CD4-positive, alpha-beta T cell treated with Interleukin-15 for 4 hours (primary cell): ENCODE data around the gene KCNK1.
"Not testable (repeated sequence)": the region's sequence is repeated elsewhere in the genome, so short reads cannot be mapped to it uniquely, and the experiment has no call there.

Experiments
- DNase-seq: peaks from one replicate; pipeline ENCODE4 v3.0.0-alpha.2; 2020; ENCODE audit warnings: low spot score

Gene KCNK1

DNA sequence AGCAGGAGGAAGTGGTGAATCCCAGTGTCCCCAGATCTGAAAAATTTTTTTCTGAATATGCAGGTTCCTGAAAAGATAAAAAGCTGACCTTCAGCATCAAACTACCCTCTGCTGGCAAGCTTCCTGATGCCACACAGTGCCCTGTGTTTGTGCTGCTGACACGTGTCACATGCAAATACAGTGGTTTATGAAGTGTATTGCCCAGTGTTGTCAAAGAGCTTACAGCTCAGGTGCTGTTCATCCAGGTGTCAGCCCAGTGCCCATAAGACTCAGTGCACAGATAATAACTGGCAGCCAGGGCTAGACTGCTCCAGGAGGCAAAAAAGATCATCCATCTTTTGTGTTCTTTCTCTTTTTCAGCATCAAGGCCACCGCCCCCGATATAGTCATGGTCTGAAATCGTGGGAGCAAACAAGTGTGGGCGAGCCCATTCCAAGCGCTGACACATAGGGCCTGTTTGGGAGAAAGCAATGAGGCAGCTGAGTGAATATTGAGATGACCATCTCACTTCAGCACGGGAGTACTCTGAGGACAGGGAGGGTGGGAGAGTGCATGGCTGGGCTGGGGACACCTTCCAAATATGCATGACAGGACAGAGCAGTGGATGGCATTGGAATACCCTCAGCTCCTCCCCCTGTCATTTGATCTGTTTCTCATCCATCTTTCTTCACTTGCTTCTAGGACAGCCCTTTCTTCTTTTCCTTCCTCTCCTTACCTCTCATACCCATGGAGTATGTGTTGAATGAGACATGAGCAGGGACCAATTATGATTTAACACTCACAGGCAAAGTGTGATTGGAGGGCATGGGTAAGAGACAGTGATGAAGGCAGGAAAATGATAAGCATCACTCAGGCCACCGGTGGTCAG lies 6.4 kb upstream of the KCNK1 start:
- no peak for DNase-seq

GRCh38 chr1:233608988-233609387 lies 4.9 kb upstream of the KCNK1 start:
- DNase-seq, result no peak

DNA sequence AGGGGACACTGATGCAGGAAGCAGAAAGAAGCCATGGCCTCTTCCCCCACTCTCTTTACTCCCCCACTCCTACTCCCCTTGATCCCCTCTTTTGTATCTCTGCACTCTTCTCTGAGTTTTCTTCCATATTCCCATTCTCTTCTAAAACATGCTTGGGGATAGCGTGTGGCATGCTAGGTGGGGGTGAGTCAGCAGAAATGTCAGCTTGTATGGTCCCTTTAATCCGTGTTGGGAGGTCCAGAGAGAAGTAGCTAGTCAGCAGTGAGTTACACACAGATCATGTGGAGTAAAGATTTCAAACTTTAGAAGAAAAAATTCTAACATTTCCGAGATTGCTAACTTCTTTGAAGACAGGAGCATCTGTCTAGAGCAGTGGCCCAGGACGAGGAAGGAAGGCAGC lies 4.0 kb upstream of the KCNK1 start:
- DNase-seq, result no peak

GRCh38 chr1:233610628-233611027 lies 3.3 kb upstream of the KCNK1 start:
- DNase-seq, result no peak

DNA sequence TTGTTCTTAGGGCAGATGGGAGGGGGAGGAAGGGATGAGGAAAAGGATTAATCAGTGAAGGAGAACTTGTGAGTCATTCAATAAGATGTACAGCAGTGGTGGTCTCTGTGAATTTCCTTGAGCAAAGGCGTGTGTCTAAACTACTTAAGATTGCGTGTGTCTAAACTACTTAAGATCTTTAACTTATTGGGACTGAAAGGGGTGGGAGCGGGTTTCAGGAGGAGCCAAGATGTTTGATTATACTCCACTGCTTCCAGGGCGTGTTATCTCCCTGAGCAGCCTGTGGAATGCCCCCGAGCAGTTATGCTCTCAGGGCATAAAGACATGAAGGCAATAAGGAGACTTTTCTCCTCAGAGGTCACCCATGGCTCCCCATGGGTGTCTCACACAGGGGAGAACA lies 2.5 kb upstream of the KCNK1 start:
- DNase-seq, result not testable (repeated sequence)

GRCh38 chr1:233614173-233614742 lies 352 bp downstream of the KCNK1 start:
- DNase-seq, result no peak

DNA sequence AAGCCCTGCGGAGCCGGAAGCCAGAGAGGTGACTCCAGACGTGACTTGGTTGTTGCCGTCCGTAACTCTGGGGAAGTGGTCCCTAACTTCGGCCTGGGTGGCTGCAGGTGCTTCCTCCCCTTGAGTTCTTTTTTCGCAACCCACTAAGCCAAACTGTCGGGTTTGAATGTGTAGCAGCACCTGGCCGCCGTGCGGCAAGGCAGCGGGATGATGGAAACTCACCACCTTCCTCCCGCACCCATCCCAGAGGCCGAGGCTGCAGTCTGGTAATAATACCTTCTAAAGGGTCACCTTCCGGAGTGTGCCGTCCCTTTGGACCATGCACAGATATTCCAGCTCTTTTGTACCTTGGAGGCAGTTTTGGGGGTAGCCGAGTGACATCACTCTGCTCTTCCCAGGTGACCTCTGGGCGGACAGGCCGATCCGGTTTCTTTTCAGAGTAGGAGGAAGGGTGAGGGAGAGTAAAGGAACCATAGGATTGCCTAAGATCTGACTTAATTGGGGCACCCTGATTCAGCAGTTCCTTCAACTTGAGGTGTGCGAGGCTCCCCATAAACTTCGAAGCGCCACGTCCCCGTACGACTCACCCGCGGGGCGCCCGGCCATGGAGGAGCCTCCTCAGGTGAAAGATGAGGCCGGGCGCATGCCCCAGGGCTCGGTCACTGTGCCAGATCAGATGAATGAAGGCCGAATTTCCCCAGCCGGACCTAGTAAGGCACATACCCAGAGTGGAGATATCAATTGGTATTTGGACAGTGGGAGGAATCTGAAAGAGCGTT lies 1.0 kb downstream of the KCNK1 start:
- no peak for DNase-seq

- no peak for DNase-seq
These were observed 1.7 kb downstream of the KCNK1 start for GRCh38 chr1:233615571-233615970.

DNA sequence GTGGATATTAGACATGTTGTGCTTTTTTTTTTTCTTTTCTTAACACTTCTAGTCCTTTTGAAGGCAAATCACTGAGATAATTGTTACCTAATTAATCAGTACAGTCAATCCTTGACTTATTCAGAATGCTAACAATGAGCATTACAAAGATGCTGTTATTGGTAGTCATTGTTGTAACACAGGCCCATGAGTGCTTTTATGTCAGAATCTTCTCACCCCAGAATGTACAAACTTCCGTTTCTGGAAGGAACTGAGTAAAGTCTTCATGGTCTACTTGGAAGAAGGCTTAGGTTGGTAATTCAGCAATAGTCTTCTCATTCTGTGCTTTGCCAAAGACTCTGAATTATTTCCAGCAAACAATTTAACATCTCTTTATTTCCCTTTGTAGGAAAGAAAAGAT lies 3.1 kb downstream of the KCNK1 start:
- DNase-seq, result no peak

DNA sequence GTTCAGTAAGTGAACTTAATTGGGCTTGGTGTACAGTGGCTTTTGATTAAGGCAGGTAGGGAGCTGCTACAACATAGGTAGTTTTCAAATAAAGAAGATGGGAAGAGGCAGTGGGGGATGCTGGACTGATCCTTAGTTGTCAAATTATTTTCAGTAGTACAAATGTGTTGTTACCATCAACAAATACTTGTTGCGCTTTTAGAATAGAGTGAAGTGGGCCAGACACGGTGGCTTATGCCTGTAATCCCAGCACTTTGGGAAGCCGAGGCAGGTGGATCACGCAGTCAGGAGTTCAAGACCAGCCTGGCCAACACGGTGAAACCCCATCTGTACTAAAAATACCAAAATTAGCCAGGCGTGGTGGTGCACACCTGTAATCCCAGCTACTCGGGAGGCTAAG lies 5.5 kb downstream of the KCNK1 start:
- DNase-seq, result not testable (repeated sequence)

DNA sequence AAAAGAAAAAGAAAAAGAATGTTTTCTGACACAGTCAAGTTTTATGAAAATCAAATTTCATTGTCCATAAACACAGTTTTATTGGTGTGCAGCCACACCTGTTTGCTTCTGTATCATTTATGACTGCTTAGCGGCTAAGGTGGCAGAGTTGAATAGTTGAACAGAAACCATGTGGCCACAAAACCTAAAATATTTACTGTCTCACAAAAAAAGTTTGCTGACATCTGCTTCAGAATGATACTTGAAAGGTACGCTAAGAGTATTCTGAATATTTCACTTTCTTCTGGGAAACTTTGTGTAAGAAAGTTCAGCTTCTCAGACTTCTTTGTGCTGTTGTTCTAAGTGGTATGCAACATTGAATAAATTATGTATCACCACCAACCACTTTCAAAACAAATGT lies 6.2 kb downstream of the KCNK1 start:
- no peak for DNase-seq

DNA sequence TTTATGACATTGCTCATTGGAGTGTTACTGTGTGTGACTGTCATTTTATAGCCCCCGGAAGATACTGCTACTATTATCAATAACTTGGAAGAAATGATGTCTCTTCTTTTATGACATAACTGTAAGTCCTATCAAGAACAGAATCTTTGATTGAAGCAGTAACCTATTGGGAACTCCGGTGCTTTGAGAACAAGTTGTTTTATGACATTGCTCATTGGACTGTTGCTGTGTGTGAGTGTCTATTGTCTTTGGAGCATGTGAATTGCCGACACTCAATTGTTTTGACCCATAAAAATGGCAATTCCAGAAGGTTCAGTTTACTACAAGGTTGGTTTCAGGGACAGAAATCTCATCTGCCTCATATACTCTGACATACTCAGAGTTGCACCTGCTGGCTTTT lies 8.0 kb downstream of the KCNK1 start:
- no peak for DNase-seq

GRCh38 chr1:233624289-233624688 lies 10.4 kb downstream of the KCNK1 start:
- DNase-seq, result no peak

DNA sequence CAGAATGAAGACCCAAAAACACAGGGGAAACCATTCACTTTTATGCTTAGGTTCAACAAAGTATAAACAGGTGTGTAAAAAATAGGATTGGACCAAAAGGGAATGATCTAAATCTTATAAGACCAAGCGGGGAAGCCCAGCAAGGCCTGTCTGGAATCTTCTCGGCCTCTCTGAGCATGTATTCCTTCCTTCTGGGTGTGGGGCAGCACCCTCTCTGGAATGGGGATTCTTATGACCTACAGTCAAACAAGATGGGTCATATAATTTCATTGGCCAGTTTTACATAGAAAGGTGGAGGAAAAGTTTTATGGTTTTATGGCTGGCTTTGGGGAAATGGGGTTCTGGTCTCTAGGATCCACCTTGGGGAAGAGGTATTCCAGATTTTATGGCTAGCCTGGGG lies 11.2 kb downstream of the KCNK1 start:
- DNase-seq, result no peak

GRCh38 chr1:233625510-233625981 lies 11.6 kb downstream of the KCNK1 start:
- DNase-seq, result no peak

GRCh38 chr1:233627376-233627775 lies 13.5 kb downstream of the KCNK1 start:
- DNase-seq, result no peak

DNA sequence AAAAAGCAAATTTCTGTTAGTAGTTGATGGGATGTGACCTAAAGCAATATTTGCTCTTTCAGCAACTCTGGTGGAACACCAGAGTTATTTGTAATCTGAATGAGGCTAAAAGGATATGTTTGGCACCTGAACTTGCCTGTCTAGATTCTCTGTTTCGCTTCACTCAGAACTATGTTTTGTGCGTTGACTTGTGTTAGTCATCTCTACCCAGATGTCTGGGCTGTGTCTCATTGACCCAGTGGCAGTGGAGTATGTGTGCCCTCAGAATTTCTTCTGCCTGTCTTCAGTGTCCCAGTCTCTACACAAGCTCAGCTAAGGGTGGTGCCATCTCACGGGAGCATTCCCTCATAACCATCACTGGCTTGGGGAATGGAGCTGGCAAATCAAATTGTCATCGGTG lies 13.9 kb downstream of the KCNK1 start:
- no peak for DNase-seq

- no peak for DNase-seq
These were observed 15.5 kb downstream of the KCNK1 start for GRCh38 chr1:233629305-233629935.

DNA sequence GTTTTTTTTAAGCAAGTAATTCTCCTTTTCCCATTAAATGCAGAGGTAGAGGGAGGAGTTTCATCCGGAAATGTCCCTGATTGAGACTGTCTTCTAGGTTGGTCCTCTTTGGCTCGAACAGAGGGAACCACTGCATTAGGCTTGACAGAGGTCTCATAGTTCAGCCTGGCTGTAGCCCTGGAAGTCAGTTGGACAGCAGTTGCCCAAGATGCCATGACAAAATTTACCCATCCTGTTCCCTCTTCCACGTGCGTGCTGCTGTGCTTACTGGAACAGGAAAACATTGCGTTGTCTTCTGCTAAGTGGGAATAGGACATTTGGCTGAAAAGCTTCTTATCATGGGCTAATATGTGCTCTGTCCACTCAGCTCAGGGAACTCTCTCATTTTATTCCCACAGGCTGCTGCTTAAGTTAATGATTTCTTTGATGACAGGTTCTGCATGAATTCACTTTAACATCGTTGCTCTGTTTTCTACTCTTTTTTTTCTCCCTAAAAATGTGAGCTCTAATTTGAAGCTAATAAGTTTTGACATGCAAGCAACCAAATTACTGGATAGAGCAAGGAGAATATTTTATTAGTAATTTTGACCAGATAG lies 18.0 kb downstream of the KCNK1 start:
- no peak for DNase-seq

GRCh38 chr1:233632436-233632835 lies 18.5 kb downstream of the KCNK1 start:
- no peak for DNase-seq

DNA sequence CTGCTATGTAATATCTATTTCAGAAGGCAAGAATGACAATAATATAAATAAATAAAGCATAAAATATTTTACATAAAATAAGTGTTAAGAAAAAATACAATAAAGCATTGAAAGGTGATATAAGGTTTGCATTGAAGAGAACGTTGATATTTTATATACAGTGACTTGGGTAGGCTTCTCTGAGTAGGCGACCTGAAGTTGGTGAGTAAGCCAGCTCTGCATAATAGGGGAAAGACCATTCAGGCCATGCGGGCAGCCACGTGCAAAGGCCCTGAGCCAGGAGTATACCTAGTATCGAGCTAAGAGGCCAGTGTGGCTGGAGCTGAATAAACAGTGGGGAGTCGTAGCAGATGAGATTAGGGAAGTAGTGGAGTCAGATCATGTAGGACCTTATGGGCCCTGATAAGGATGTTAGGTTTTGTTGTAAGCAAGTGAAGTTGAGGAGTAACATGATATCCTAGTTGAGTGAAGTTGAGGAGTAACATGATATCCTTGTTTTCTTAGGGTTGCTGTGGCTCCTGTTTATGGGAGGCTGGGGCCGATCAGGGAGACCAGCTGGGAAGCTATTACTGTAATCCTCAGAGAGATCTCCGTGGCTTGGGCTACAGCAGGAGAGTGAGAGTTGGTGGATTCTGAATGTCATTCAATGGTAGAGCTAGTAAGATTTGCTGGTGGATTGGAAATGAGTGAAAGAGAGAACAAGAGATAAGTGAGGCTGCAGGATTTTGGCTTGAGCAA lies 22.0 kb downstream of the KCNK1 start:
- DNase-seq, result no peak
